LNCaP clone FGC (cell line): ENCODE data around the gene IRF2BP2.
"Not testable (repeated sequence)": the region's sequence is repeated elsewhere in the genome, so short reads cannot be mapped to it uniquely, and the experiment has no call there.

Experiments used
- DNase-seq: peaks from one replicate; pipeline ENCODE4 v3.0.0-alpha.2; 2011; ENCODE audit warnings: low read depth
- H3K4me3 ChIP-seq: 2 replicates; pipeline ENCODE4 v1.5.1; 2011; ENCODE audit warnings: mild to moderate bottlenecking, low read depth, low read length, control low read depth
- CTCF ChIP-seq: IDR thresholded peaks from 2 replicates; pipeline ENCODE4 v1.5.1; 2012; ENCODE audit warnings: mild to moderate bottlenecking; ENCODE audit not compliant: control insufficient read depth, insufficient read depth; ENCODE audit errors: extremely low read depth

The IRF2BP2 gene

GRCh38 chr1:234600418-234601281 lies 9.3 kb downstream of the IRF2BP2 start:
- DNase-seq, result no peak
- no peak for TF ChIP-seq CTCF
- H3K4me3 ChIP-seq, result peak overlapping the region; percentile 39

GRCh38 chr1:234599617-234600417 lies 10.2 kb downstream of the IRF2BP2 start:
- TF ChIP-seq CTCF, result no peak
- no peak for DNase-seq
- H3K4me3 ChIP-seq, result peak overlapping the region; percentile 51

- no peak for DNase-seq
- no peak for TF ChIP-seq CTCF
Observed at GRCh38 chr1:234598974-234599616, 10.9 kb downstream of the IRF2BP2 start.

GRCh38 chr1:234597894-234598293 lies 12.1 kb downstream of the IRF2BP2 start:
- peak; percentile 71 for TF ChIP-seq CTCF
- DNase-seq, result no peak
- no peak overlapping the region for H3K4me3 ChIP-seq

More at GRCh38 chr1:234598974-234599616, 10.9 kb downstream of the IRF2BP2 start:
- peak overlapping the region; percentile 51 for H3K4me3 ChIP-seq

GRCh38 chr1:234595899-234596298 lies 14.1 kb downstream of the IRF2BP2 start:
- no peak overlapping the region for H3K4me3 ChIP-seq
- TF ChIP-seq CTCF, result no peak
- DNase-seq, result no peak

GRCh38 chr1:234594575-234594974 lies 15.4 kb downstream of the IRF2BP2 start:
- H3K4me3 ChIP-seq, DNase-seq: not testable (repeated sequence)
